C4-2B (cell line): Measurements from ENCODE around the gene STAG1.

Experiments used
- ZFX ChIP-seq: fragments of 450-650 bp; IDR thresholded peaks from 2 replicates; pipeline ENCODE4 v1.6.1; 2017
- TF ChIP-seq, protein P1 (sequence below): fragments of 450-650 bp; conservative IDR thresholded peaks from 2 replicates; pipeline ENCODE4 v1.5.1; 2017; ENCODE audit warnings: mild to moderate bottlenecking

DNA sequence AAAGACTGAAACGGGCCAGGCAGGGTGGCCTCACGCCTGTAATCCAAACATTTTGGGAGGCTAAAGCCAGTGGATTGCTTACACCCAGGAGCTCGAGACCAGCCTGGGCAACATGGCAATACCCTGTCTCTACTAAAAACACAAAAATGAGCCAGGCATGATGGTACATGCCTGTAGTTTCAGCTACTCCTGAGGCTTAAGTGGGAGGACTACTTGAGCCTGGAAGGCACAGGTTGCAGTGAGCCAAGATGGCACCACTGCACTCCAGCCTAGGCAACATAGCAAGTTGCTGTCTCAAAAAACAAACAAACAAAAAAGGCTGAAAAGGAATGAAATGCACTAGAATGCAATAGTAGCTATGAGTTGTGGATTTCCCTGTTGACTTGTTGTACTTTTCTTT is 94.7 kb downstream of the STAG1 start:
- TF ChIP-seq ZFX: no peak
- TF ChIP-seq, protein P1, sequence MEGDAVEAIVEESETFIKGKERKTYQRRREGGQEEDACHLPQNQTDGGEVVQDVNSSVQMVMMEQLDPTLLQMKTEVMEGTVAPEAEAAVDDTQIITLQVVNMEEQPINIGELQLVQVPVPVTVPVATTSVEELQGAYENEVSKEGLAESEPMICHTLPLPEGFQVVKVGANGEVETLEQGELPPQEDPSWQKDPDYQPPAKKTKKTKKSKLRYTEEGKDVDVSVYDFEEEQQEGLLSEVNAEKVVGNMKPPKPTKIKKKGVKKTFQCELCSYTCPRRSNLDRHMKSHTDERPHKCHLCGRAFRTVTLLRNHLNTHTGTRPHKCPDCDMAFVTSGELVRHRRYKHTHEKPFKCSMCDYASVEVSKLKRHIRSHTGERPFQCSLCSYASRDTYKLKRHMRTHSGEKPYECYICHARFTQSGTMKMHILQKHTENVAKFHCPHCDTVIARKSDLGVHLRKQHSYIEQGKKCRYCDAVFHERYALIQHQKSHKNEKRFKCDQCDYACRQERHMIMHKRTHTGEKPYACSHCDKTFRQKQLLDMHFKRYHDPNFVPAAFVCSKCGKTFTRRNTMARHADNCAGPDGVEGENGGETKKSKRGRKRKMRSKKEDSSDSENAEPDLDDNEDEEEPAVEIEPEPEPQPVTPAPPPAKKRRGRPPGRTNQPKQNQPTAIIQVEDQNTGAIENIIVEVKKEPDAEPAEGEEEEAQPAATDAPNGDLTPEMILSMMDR: no peak
